ENCODE data around the gene ACSS1.

ACSS1 gene

DNA sequence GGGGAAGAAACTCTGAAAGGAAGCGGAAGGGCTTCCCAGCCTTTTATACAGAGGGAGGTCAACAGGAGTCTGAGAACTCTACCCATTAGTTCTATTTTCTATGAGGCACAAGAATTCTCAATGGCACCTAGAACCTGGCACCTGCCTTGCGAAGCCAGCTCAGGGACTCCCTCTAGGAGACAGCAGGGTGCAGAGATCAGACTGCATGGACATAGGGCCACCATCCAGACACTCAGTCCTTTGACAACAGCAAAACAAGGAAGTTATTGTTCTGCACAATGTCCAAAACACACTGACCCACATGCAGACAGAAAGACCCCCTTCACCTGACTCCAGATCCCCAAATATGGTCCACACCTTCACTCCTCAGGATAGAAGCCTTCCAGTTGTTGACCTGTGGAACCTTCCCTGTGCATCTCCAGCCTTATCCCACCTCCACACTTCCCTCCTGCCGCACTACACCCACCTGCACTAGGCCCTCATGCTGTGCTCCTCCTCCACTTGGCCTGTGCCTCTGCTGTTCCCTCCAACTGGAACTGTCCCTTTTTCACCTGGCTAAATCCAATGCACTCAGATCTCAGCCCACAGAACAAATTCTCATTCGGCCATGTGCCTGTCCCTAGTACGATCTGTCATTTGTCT is 27.8 kb downstream of the ACSS1 start:
- no peak for DNase-seq

DNA sequence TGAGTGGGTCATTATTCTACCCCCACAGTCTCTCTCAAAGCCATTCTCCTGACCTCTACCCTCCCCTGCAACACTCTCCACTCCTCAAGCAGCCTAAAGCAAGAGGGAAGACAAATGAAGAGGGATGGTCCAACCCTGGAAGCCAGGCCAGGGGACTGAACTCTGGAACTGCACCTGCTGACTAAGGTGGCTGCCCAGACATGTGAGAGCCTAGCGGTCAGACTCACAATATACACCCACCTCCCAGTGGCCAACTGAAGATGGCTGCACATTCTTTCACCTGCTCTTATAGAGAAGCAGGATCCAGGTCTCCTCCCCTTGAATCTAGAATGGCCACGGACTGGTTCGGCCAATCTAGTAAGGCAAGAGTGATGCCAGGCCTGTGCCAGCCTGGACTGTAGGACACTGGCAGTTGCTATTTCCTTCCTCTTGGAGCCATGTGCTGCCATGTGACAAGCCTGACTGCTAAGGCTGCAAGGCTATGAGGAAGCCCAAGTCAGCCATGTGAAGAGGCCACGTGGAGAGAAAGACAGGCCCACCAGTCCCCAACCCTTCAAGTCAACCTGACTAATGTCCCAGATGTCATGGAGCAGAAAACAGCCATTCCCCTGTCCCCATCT is 31.8 kb downstream of the ACSS1 start:
- no peak for DNase-seq

DNA sequence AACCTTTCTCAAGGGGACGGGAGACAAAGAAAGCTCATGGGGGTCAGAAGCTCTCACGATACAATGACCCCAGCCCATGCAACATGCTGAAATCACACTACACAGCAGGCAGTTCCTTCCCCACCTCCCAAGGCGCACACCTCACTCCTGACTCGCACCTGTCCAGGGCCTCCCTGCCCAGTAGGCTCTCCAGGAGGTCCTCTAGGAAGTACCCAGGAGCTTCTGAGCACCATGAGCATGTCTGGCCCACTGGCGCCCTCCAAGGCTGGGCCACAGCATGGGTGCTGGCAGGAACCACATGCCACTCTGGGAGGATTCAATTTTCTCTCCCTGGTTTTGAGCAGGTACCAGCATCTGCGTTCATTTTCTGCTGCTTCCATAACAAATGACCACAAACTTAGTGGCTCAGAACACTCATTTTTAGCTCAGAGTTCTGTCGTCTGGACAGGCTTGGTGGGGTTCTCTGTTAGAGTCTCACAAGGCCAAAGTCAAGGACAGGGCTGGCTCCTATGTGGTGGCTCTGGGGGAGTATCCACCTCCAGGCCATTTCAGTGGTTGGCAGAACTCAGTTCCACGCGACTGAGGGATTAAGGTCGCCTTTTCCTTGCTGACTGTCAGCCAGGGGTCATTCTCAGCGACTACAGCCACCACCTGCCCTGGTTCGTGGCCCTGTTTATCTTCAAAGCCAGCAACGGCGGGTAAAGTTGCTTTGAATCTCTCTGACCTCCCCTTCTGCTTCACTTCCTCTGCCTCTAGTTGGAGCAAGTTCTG is 32.7 kb downstream of the ACSS1 start:
- no peak for DNase-seq

DNA sequence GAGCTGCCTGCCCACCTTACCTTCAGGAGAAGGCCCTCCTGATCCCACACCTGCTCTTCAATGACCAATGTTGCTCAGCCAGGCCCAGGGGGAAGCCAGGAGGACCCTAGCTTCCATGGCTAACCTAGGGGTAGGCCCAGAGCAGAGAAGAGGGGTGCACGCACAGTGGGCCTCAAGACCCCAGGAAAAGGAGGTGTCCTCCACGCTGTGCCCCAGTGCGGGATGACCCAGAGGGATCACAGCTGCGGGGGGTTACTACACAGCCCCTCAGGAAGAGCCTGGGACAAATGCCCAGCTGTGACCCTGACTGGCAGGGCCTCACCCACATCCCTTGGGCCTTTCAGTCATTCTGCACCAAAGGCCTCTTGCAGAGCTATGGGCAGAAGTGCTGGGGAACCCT is 33.8 kb downstream of the ACSS1 start:
- DNase-seq = no peak

DNA sequence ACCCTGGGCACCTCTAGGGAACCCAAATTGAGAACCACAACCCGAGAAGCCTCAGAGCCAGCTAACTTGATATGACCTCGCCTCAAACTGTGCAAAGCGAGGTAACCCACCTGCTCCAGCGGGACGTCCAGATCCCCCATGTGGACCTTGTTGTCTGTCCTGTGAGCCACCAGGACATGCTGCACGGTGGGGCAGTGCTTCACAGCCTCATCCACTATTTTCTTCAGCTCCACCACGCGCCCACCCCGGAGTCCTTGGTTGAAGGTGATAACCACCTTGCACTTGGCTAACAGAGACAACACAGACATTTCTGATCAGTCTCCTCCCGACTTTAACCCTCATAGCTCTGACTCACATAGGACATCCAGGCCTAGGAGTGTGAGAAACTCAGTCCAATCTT is 34.6 kb downstream of the ACSS1 start:
- no peak for DNase-seq

DNA sequence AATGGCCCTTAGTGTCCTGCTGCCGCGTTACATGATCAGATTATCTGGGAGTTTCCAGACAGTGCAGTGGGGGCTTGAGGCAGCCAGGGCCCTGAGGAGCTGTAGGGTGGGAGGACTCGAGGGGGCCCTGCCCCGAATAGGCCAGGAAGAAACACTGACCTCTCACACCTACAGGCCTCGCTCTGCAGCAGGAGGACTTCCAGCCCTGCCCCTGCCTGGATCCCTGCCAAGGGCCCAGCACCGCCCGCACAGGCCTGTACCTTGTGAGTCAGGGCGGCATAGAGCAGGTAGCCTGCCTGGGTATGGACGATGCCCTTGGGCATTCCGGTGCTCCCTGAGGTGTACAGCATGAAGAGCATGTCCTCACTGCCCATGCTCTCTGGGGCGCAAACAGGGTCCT is 35.3 kb downstream of the ACSS1 start:
- no peak for DNase-seq

DNA sequence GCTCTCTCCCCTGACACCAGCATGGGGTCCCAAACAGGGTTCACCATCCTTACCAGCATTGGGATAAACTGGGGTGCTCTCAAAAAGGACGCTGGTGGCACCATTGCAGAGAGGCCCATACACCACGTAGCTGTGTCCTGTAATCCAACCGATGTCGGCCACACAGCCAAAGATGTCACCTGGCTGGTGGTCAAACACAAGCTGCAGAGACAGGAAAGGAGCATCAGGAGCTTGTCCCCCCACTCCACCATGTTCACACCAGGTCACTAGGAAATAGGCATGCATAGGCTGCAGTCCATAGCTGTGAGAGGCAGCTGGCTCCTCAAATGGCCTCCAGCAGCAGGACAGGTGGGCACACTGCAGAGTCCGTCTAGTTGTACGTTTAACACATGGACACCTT is 36.6 kb downstream of the ACSS1 start:
- DNase-seq = no peak

DNA sequence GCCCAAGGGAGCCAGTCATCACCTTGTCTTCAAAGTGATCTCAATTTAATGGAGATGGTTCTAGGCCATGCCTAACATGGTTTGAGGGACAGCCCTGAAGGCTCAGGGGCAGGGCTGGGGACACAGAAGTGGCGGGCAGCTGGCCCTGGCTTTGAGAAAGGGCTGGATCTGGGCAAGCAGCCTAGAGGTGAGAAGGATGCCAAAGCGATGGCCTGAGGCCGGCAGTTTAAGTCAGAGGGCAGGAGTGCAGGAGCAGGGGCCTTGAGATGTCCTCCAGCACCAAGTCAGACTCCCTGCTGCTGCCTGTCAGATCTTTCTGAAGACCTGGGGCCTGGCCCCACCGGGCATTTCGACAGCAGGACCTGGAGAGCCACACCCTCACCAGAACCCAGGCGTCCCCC is 37.0 kb downstream of the ACSS1 start:
- no peak for DNase-seq

DNA sequence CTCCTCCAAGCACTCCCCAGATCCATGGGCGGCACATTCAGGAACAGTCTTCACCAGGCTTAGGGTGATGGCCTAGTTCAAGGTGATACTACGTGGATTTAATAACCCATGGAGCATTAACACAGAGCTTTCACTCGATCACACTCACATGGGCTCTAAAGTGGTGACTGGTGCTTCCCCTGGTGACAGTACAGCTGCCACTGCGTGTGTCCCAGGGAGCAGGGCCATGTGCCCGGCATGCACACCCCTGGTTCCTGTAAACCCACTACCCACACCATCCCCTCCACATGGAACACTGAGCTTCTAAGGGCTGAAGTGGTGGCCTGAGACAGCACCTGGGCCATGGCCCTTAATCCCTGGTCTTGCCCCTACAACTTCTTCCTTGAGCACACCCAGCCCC is 37.6 kb downstream of the ACSS1 start:
- no peak for DNase-seq

DNA sequence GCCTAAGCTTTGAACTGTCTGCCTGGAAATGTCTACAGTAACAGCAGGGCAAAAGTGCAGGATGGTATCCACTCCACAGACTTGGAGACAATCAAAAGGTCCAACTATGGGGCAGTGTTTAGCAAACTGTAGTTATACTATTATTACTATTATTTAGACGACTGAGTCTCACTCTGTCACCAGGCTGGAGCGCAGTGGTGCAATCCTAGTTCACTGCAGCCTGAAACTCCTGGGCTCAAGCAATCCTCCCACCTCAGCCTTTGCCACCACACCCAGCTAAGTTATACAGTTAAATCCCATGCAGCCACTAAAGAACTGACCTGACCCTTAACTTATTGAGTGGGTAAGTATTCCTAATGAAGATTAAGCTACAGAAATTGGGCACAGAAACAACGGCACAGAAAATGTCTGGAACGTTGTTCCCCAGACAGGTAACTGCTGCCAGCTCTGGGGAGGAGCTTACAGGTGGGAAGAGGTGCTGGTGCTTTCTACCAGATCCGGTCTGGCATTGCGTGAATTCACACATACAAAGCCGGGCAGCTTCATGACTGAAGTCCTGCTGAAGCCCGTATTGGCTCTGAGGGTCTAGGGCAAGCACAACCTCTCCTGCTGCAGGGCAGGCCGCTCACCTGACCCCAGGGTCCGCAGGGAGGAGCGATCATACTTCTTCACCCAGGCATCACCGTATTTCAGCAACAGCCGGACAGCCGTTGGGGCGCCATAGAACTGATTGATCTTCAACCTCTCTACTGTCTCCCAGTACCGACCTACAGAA is 38.4 kb downstream of the ACSS1 start:
- no peak for DNase-seq

DNA sequence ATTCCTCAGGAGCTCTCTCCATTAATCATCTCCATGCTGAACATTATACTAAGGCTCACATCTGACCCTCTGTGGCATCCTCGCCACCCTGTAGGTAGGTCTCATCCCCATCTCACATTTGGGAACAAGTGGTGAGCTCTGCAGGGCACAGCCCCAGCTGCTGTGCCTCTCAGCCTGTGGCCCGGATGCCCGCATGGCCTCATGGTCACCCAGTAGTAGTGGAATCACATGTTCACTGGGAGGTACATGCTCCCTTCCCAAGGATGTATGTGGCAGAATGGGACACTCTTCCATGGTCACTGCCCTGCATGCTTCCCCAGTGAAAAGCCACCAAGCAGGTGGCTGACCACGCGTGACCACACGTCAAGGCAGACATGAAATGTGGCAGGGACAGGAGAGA is 39.1 kb downstream of the ACSS1 start:
- no peak for DNase-seq

DNA sequence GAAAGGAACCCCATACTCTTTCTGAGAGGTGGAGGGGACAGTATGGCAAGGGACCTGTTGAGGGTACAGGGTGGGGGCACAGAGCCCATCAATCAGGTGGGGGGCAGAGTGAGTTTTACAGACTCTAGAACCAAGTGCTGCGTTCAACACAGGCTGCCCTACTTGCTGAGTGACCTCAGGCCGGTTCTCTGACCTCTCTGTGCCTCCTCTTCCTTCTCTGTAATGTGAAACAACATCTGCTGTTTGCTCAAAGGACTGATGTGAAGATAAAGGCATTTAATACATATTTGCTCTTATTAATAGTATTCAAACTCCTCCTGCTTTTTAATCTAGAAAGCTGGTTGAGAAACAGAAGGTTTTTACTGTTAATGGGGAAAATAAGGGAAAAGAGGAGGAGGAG is 39.5 kb downstream of the ACSS1 start:
- no peak for DNase-seq

DNA sequence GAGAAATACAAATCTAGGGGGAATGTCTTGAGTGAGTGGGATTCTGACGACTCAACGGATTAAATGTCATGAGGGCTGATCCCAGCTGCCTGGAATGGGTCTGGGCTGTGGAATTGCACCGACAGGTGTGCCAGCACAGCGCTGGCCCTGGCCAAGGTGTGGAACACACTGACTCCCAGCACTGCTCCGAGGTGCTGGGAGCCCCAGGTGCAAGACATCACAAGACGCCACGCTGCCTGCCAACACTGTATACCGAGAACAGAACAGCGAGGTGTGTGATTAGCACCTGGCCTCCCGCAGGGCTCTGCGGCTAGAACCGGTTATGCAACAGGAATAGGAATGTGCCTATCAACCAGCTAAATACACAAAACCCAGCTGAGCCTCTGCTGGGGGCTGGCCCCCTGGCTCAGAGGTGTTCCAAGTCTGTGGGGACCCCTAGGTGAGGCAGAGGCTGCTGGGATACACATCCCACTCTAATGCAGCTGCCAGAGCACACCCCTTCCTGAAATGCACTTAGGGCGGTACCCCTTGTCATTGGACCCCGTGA is 40.6 kb downstream of the ACSS1 start:
- no peak for DNase-seq

DNA sequence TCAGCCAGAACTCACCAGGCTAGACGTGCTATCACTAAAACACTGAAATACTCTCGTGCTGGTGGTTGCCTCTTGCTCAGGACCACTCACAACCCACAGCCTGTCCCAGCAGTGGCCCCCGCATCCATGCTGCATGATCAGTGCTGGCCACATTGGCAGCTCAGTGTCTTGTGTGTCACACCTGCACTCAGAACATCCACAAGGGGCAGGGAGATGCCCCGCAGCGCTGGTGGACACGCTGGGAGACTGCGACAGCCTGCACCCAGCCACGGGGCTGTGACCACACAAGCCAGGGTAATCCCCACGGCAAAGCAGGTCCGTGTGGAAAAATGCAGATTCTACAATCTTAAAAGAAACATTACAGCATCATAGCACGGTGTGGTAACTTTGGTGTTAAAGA is 41.5 kb downstream of the ACSS1 start:
- no peak for DNase-seq

DNA sequence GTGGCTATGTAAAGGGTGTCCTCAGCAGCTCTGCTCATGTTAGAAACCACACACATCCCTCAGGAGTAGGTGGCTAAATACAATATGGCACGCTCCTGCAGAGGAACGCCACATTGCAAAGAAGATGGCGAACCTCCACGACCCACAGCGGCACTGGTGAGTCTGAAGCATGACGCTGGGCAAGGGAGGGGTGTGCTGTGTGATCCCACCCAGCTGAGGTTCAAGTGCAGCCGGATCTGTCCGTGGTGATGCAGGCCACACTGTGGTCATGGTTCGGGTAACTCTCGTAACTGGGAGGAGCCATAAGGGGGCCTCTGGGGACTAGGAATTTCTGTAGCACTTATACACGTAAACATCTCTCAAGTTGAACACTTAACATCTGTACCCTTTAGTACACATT is 42.0 kb downstream of the ACSS1 start:
- DNase-seq = no peak

DNA sequence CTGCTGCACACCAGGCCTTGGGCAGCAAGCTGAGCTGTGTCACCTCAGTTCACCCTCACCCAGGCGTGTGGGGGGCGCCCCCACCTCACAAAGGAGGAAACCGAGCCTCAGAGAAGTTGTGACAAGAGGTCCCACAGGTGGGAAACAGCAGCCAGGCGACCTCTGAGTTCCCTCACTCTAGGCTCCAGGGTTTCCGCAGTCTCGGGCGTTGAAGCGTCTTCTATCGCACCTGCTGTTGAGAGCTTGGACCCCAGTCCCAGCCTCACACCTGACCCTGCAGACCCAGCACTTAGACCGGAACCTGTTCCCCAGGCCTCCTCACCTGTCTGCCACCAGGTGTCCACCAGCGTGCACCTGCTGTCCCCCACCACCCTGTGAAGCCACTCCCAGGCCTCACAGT is 43.1 kb downstream of the ACSS1 start:
- DNase-seq = no peak

DNA sequence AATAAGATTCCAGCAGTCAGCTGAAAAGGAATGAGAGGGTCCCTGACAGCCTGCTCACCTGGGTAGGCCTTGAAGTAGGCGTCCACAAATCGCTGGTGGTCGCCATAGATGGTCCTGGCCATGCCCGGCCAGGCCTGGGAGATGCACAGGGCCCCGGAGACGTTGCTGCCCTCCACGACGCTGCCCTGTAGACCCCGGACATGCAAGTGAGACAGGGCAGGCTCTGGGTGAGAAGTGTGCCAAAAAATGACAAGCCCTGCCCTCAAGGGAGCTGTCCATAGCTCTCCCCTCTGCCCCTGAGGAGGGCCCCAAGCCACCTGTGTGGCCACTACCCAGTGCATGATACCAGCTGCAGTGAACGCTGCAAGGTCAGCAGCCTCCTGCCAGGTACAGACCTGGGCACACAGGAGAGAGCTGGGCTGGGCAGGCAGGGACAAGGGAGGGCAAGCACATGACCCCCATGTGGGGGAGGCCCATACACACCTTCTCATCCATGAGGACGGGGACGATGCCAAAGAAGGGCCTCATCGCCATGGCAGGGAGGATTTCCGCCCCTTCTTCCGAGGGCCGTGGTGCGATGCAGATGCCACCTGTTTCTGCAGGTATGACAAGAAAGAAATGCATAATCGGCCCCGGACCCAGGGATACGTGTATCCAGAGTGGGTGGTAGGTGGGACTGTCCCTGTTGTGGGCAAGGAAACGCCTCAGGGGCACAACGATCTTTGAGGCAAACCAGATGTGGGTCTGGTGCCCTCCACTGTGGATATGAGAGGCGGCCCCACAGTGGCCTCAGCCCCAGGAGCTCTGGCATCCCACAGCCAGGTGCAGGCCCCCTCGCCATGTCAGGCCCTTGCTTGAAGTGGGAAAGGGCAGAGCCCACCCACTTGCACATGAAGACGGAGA is 44.2 kb downstream of the ACSS1 start:
- DNase-seq = no peak

DNA sequence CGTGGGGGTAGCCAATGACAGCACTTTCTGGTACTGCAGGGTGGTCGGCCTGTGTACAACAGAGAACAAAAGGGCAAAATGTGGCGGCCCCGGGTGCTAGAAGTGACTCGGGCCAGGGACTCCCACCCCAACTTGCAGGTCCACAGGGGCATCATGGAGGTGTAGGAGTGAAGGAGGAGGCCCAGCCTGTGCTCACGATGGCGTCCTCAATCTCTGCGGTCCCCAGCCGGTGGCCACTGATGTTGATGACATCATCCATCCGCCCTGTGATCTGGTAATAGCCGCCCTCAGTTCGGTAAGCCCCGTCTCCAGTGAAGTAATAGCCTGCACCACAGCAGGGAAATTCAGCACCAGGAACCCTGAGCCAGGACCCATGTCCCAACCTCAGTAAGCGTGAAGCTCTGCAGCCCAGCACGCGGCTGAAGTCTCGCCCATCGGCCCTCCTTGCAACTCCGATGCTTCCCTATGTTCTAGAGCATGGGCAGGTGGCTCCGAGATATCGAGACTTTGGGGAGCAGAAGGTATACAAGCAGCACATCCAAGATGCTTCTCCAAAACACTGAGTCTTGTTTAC is 45.2 kb downstream of the ACSS1 start:
- DNase-seq = no peak

DNA sequence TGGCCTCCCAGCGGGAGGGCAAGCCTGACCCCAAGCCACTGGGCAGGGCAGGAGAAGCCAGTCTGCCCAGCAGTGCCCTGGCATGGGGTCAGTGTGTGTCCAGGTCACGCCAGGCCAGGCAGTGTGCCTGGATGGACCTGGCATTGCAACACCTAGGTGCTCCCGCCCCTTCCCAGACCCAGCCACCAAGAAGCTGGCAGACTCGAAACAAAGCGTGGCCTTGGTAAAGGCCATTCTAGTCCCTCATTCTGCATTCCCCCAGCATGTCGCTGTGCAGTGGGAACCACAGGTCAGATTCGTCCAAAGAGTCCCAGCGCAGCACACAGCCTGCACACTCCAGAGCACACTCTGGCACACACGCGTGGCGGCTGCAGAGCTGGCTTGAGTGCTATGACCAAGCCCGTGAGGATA is 46.1 kb downstream of the ACSS1 start:
- no peak for DNase-seq

DNA sequence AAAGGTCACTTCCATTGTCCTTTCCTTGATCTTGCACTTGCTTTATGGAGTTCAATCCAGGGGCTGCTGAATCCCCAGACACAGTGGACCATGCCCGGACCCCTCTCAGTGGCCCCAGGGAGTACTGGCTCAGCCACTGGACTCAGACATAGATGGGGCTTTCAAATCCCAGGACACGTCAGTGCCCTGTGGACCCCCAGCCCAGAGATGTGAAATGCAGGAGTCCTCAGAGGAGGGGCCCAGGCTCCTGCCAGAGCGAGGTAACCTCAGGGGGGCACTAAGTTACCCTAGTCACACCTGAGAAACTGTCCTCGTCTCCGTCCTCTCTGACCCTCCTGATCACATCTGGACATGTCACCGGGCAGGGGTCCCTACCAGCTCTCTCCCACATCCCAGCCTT is 46.7 kb downstream of the ACSS1 start:
- DNase-seq = no peak

DNA sequence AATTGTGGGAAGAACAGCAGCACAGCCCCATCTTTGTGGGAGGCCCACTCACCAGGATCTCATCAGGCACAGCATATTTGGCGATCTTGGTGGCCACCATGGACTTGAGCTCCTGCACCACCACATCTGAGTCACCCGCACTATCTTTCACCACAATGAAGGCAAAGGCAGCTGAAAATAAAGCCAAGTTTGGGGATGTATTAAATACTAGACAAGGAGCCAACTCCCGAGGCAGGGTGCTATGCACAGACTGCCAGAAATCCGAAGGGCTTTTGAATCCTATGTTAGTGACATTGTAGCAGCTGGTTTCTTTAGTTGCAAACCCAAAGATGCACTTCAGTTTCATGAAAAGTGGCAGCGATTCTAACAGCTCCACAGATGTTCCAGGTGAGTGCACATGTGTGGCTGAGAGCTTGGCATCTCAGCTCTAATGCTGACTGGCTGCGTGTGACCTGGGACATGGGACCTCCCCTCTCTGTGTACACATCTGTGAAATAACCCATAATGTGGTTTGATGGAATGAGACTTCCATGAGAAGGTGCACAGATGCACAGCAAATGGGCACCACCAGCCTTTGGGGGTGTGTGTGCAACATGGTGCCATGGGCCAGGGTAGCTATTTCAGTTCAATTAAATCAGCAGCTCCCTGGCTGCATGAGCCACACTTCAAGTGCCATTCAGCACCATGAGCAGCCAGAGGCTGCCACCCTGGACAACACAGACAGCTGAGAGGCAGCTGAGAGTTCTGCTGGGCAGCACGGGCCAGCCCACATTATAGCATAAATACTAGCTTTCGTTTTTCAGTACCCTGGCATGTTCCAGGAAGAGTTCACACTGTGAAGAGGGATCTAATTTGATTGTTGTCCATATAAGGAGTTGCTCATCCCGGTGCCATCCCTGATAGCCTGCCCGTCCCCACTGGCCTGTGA is 48.5 kb downstream of the ACSS1 start:
- DNase-seq = no peak

Data from SIG-M5 (cell line).